Breast epithelium (tissue), 4 donors: Measurements from ENCODE around the gene PIAS2. TPM values are rescaled to one million over a fixed set of nuclear protein-coding genes. Genes with fewer than 3 reads are reported as not detected.
A peak's percentile ranks its signal among the peaks of the same experiment; 100 is the strongest.

ENCODE experiments used
- DNase-seq, 2 donors: peaks; one replicate each; pipeline ENCODE4 v3.0.0-alpha.2; 2019; ENCODE audit warnings: low spot score in 2 of 2
- H3K27ac ChIP-seq, 2 donors: fragments of 200-600 bp; sonication (generic) in 1 of 2; one replicate each; pipeline ENCODE4 v1.5.1; 2016 to 2019; ENCODE audit warnings: mild to moderate bottlenecking in 1 of 2
- H3K27me3 ChIP-seq, 2 donors: fragments of 200-600 bp; sonication (generic) in 1 of 2; one replicate each; pipeline versions ENCODE4 v1.5.1 to v1.6.0; 2017 to 2019; ENCODE audit warnings: control low read depth in 1 of 2, mild to moderate bottlenecking in 1 of 2
- H3K36me3 ChIP-seq: fragments of 200-600 bp; one replicate; pipeline ENCODE4 v1.5.1; 2019
- H3K4me1 ChIP-seq, 2 donors: fragments of 200-600 bp; sonication (generic); one replicate each; pipeline ENCODE4 v1.5.1; 2016 to 2019; ENCODE audit warnings: control low read depth in 1 of 2
- H3K4me3 ChIP-seq, 3 donors: fragments of 200-600 bp; sonication (generic); 1 replicate in 2 of 3; 2 replicates in 1 of 3; pipeline ENCODE4 v1.5.1; 2016 to 2019; ENCODE audit warnings: mild to moderate bottlenecking in 3 of 3, moderate library complexity in 2 of 3
- H3K9me3 ChIP-seq, 2 donors: fragments of 200-600 bp; sonication (generic) in 1 of 2; one replicate each; pipeline ENCODE4 v1.5.1; 2016 to 2019; ENCODE audit warnings: control low read depth in 1 of 2
- CTCF ChIP-seq, 3 donors: fragments of 450-650 bp; IDR thresholded peaks; one replicate each; pipeline ENCODE4 v1.5.1; 2016 to 2017; ENCODE audit warnings: antibody characterized with exemption in 3 of 3, mild to moderate bottlenecking in 3 of 3, moderate library complexity in 3 of 3
- POLR2A ChIP-seq: fragments of 450-650 bp; IDR thresholded peaks from one replicate; pipeline ENCODE4 v1.6.1; 2016; ENCODE audit warnings: antibody characterized with exemption, mild to moderate bottlenecking, moderate library complexity
- POLR2AphosphoS5 ChIP-seq, 3 donors: sonication (generic); formaldehyde crosslinking; IDR thresholded peaks; one replicate each; pipeline ENCODE4 v1.6.1; 2017; ENCODE audit warnings: antibody characterized with exemption in 3 of 3
- intact Hi-C: fragments of 100-400 bp; cut with DNase I; formaldehyde crosslinking; loops from one replicate; pipeline ENCODE4 v1.15.1; 2023; ENCODE audit warnings: low total_unique reads
- total RNA-seq, 3 donors: library from RNA; depleted of rRNA; stranded (reverse); fragments of >200 nt; gene quantifications; one replicate each; pipeline ENCODE4 v1.1.0, GENCODE V29; 2016

The PIAS2 gene
- total RNA-seq, 3 donors from 2014 or later, result 28.2 to 37.0 (median 30.6) TPM

GRCh38 chr18:46756559-46757201 is 160.6 kb downstream of the PIAS2 start, which contains the start of gene ST8SIA5:
Gene ST8SIA5 (minus strand): TSS chr18:46757053. CDS start chr18:46756508, 545 bp downstream.
- TF ChIP-seq POLR2AphosphoS5 (IDR thresholded peaks at IDR 0.05) (no peak), POLR2A (no peak), CTCF (IDR thresholded peaks at IDR 0.05) (no peak)
- H3K27ac ChIP-seq, result no peak within 1 kb of the TSS
- peaks cover 0 to 45% of the 10 kb centered on the region in 2 donors for H3K27me3 ChIP-seq
- no peaks in the 10 kb centered on the region for H3K36me3 ChIP-seq
- H3K4me3 ChIP-seq, result peak within 1 kb of the TSS in 2 of 3 donors; percentile 37 to 53
- H3K9me3 ChIP-seq, result no peaks in the 10 kb centered on the region
- no peaks in the 10 kb centered on the region for H3K4me1 ChIP-seq
- no peak for DNase-seq
- intact Hi-C loops, result no loop called here

GRCh38 chr18:46756025-46756558 is 161.2 kb downstream of the PIAS2 start:
- no peak for DNase-seq
- no peak for TF ChIP-seq CTCF (IDR thresholded peaks at IDR 0.05)
- no peak for TF ChIP-seq POLR2AphosphoS5 (IDR thresholded peaks at IDR 0.05)
- no peak for TF ChIP-seq POLR2A
- H3K36me3 ChIP-seq, result no peaks in the 10 kb centered on the region
- intact Hi-C loops, result no loop called here
- H3K4me3 ChIP-seq, result peak overlapping the region in 2 of 3 donors; percentile 37 to 53
- H3K4me1 ChIP-seq, result no peaks in the 10 kb centered on the region
- H3K27ac ChIP-seq, result no peak overlapping the region
- peaks cover 0 to 45% of the 10 kb centered on the region in 2 donors for H3K27me3 ChIP-seq
- no peaks in the 10 kb centered on the region for H3K9me3 ChIP-seq

GRCh38 chr18:46755315-46756024 is 161.8 kb downstream of the PIAS2 start:
- DNase-seq, result no peak
- Histone ChIP-seq H3K9me3 (no peaks in the 10 kb centered on the region), H3K4me3 (no peak overlapping the region), H3K4me1 (no peaks in the 10 kb centered on the region), H3K36me3 (no peaks in the 10 kb centered on the region), H3K27ac (no peak overlapping the region), H3K27me3 (peaks cover 0 to 45% of the 10 kb centered on the region in 2 donors)
- no peak for TF ChIP-seq POLR2AphosphoS5 (IDR thresholded peaks at IDR 0.05)
- TF ChIP-seq CTCF (IDR thresholded peaks at IDR 0.05), result no peak
- TF ChIP-seq POLR2A, result no peak
- intact Hi-C loops, result no loop called here

- Histone ChIP-seq H3K4me1 (no peaks in the 10 kb centered on the region), H3K27ac (no peak overlapping the region), H3K4me3 (no peak overlapping the region), H3K27me3 (peaks cover 0 to 38% of the 10 kb centered on the region in 2 donors), H3K36me3 (no peaks in the 10 kb centered on the region), H3K9me3 (no peaks in the 10 kb centered on the region)
- intact Hi-C loops, result no loop called here
- no peak for DNase-seq
- TF ChIP-seq CTCF (IDR thresholded peaks at IDR 0.05) (no peak), POLR2A (no peak)
Measured at GRCh38 chr18:46754661-46755292, 162.5 kb downstream of the PIAS2 start.

GRCh38 chr18:46754188-46754587 is 163.1 kb downstream of the PIAS2 start:
- intact Hi-C loops, result no loop called here

More at GRCh38 chr18:46754188-46754587, 163.1 kb downstream of the PIAS2 start:
- no peaks in the 10 kb centered on the region for H3K9me3 ChIP-seq
- H3K4me3 ChIP-seq, result no peak overlapping the region
- H3K27me3 ChIP-seq, result peaks cover 0 to 32% of the 10 kb centered on the region in 2 donors
- no peaks in the 10 kb centered on the region for H3K36me3 ChIP-seq
- no peak overlapping the region for H3K27ac ChIP-seq
- H3K4me1 ChIP-seq, result no peaks in the 10 kb centered on the region
- DNase-seq, result no peak
- no peak for TF ChIP-seq POLR2AphosphoS5 (IDR thresholded peaks at IDR 0.05)
- TF ChIP-seq POLR2A, result no peak
- no peak for TF ChIP-seq CTCF (IDR thresholded peaks at IDR 0.05)
